Tibial artery (tissue), 4 donors: ENCODE results near the gene NKAIN1.

Experiments used
- DNase-seq, 2 donors: peaks; one replicate each; pipeline ENCODE4 v3.0.0-alpha.2; 2019
- H3K27ac ChIP-seq, 2 donors: fragments of 200-600 bp; sonication (generic) in 1 of 2; 1 replicate in 1 of 2; 2 replicates in 1 of 2; pipeline ENCODE4 v1.5.1; 2018 to 2019; ENCODE audit warnings: mild to moderate bottlenecking in 1 of 2
- H3K27me3 ChIP-seq, 2 donors: fragments of 200-600 bp; sonication (generic) in 1 of 2; one replicate each; pipeline versions ENCODE4 v1.5.1 to v1.6.0; 2016 to 2019
- H3K36me3 ChIP-seq, 3 donors: fragments of 200-600 bp; sonication (generic) in 2 of 3; one replicate each; pipeline ENCODE4 v1.5.1; 2016 to 2019; ENCODE audit warnings: mild to moderate bottlenecking in 2 of 3
- H3K4me1 ChIP-seq, 4 donors: fragments of 200-600 bp; sonication (generic) in 2 of 4; 1 replicate in 3 of 4; 2 replicates in 1 of 4; pipeline ENCODE4 v1.5.1; 2016 to 2019
- H3K4me3 ChIP-seq, 2 donors: fragments of 200-600 bp; sonication (generic) in 1 of 2; 1 replicate in 1 of 2; 2 replicates in 1 of 2; pipeline ENCODE4 v1.5.1; 2018 to 2019; ENCODE audit warnings: mild to moderate bottlenecking in 2 of 2
- H3K9me3 ChIP-seq, 3 donors: fragments of 200-600 bp; sonication (generic) in 1 of 3; one replicate each; pipeline ENCODE4 v1.5.1; 2016 to 2019
- intact Hi-C: fragments of 100-400 bp; cut with DNase I; formaldehyde crosslinking; loops from one replicate; pipeline ENCODE4 v1.15.0; 2023; ENCODE audit warnings: low total_unique reads
- TF ChIP-seq, protein P1 (sequence below), 2 experiments: fragments of 200-600 bp in 1 of 2; fragments of 450-650 bp in 1 of 2; IDR thresholded peaks; one replicate each; pipeline ENCODE4 v1.5.1; 2017 to 2019; ENCODE audit warnings: antibody characterized with exemption in 2 of 2, mild to moderate bottlenecking in 1 of 2, moderate library complexity in 1 of 2

The NKAIN1 gene

DNA sequence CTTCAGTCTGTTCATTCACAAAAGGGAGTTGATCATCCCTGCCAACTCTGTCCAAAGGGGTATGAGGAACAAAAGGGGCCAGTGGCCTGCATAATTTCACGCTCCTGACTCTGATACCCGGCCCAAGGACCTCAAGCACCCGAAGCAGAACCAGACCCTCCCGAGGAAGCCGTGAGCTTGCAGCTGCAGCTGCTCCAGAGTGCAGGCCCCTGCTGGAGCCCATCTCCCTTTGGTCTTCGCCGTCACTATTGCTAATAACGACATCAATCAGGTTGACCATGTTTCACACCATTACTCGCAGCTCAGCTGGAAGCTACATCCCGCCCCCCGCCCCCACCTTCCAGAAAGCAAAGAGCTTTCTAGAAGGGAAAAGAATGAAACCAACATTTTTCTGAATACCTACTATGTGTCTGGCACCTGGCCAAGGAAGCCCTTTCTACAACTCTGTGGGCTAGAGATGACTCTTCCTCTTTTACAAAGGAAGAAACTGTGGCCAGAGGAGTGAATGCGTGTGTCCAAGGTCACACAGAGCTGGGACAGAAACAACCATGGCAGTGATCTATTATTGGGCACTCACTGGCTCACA is 5.5 kb downstream of the NKAIN1 start:
- Histone ChIP-seq H3K4me1 (peaks cover 0 to 7% (median 6%) of the 10 kb centered on the region in 4 donors), H3K27me3 (peaks cover 0 to 56% of the 10 kb centered on the region in 2 donors), H3K36me3 (no peaks in the 10 kb centered on the region), H3K9me3 (no peaks in the 10 kb centered on the region), H3K4me3 (no peak overlapping the region), H3K27ac (no peak overlapping the region)
- intact Hi-C loops, result no loop called here
- DNase-seq, result no peak
- TF ChIP-seq, protein P1, sequence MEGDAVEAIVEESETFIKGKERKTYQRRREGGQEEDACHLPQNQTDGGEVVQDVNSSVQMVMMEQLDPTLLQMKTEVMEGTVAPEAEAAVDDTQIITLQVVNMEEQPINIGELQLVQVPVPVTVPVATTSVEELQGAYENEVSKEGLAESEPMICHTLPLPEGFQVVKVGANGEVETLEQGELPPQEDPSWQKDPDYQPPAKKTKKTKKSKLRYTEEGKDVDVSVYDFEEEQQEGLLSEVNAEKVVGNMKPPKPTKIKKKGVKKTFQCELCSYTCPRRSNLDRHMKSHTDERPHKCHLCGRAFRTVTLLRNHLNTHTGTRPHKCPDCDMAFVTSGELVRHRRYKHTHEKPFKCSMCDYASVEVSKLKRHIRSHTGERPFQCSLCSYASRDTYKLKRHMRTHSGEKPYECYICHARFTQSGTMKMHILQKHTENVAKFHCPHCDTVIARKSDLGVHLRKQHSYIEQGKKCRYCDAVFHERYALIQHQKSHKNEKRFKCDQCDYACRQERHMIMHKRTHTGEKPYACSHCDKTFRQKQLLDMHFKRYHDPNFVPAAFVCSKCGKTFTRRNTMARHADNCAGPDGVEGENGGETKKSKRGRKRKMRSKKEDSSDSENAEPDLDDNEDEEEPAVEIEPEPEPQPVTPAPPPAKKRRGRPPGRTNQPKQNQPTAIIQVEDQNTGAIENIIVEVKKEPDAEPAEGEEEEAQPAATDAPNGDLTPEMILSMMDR (IDR thresholded peaks at IDR 0.05), result no peak

DNA sequence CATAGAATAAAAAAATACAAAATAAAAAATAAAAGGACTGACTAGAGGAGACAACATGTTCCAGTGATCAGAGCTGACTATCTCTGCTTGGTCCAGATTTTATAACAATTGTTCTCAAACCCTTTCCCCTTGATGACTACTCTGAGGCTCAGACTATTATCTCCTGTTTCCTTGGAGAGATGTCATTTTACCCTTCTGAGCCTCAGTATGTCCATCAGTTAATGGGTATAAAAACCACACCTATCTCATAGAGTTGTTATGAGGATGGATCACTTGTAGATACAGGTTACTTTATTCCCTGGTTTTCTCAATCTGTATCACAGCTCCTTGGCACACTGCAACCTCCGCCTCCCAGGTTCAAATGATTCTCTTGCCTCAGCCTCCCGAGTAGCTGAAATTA is 7.0 kb downstream of the NKAIN1 start:
- Histone ChIP-seq H3K9me3 (no peaks in the 10 kb centered on the region), H3K27me3 (peaks cover 0 to 41% of the 10 kb centered on the region in 2 donors), H3K4me3 (no peak overlapping the region), H3K27ac (no peak overlapping the region), H3K36me3 (no peaks in the 10 kb centered on the region), H3K4me1 (no peaks in the 10 kb centered on the region)
- no peak for DNase-seq
- intact Hi-C loops, result no loop called here
- TF ChIP-seq, protein P1 (IDR thresholded peaks at IDR 0.05), result no peak

DNA sequence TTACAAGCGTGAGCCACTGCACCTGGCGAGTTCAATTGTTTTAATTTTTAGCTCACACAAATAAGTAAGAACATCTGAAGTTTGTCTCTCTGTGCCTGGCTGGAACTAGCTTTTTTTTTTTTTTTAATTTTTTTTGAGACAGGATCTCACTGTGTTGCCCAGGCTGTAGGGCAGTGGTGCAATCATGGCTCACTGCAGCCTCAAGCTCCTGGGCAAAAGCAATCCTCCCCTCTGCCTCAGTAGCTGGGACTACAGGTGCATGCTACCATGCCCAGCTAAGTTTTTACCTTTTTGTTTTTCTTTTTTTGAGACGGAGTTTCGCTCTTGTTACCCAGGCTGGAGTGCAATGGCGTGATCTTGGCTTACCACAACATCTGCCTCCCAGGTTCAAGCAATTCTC is 7.9 kb downstream of the NKAIN1 start:
- intact Hi-C loops, result no loop called here
- TF ChIP-seq, protein P1 (IDR thresholded peaks at IDR 0.05), result no peak
- Histone ChIP-seq H3K4me1 (no peaks in the 10 kb centered on the region), H3K9me3 (no peaks in the 10 kb centered on the region), H3K27me3 (peaks cover 0 to 33% of the 10 kb centered on the region in 2 donors), H3K27ac (no peak overlapping the region), H3K36me3 (no peaks in the 10 kb centered on the region), H3K4me3 (no peak overlapping the region)
- no peak for DNase-seq

DNA sequence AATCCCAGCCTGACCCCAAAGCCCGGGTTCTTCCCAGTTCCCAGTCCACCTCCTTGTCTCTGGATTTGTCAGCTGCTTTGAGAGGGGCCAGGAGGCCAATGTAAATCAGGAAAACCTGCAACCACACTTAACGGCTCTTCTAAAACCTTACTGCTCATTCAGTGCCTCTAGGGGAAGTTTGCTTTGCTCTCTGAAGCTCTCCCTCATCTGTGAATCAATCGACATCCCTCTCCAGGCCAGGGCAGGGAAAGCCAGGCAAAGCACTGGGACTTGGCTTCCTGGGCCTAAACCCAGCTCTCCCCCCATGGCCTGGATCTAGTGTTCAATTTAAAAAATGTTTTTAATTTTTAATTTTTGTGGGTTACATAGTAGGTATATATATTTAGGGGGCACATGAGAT is 9.3 kb downstream of the NKAIN1 start:
- Histone ChIP-seq H3K27ac (no peak overlapping the region), H3K27me3 (peaks cover 0 to 21% of the 10 kb centered on the region in 2 donors), H3K4me3 (no peak overlapping the region), H3K4me1 (no peaks in the 10 kb centered on the region), H3K36me3 (no peaks in the 10 kb centered on the region), H3K9me3 (no peaks in the 10 kb centered on the region)
- DNase-seq, result no peak
- intact Hi-C loops, result no loop called here
- TF ChIP-seq, protein P1 (IDR thresholded peaks at IDR 0.05), result no peak

DNA sequence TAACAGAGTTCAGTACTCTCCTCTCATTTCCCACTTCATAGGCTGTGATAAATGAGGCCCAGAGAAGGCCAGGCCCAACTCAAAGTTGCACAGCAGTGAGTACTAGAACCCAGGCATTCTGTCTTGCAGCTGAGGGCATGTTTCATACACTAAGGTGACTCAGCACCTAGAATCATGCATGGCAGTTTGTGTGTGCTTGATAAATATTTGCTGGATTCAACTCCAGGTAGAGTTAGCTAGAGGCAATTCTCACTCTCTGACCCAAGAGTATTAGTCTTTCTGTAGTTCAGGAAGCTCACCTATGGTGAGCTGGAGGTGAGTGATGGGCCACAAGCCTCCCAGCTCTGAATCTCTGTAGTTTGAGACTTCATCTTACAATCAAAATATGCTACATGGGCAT is 10.7 kb downstream of the NKAIN1 start:
- intact Hi-C loops, result no loop called here
- TF ChIP-seq, protein P1 (IDR thresholded peaks at IDR 0.05), result no peak
- no peaks in the 10 kb centered on the region for H3K4me1 ChIP-seq

More for the DNA sequence above, 10.7 kb downstream of the NKAIN1 start:
- no peaks in the 10 kb centered on the region for H3K36me3 ChIP-seq
- H3K9me3 ChIP-seq, result no peaks in the 10 kb centered on the region
- DNase-seq, result no peak
- no peak overlapping the region for H3K27ac ChIP-seq
- H3K27me3 ChIP-seq, result peaks cover 0 to 16% of the 10 kb centered on the region in 2 donors
- no peak overlapping the region for H3K4me3 ChIP-seq
